Measurements from ENCODE around the gene OR6C70. TPM values are rescaled to one million over a fixed set of nuclear protein-coding genes. Genes with fewer than 3 reads are reported as not detected.

Gene OR6C70
- total RNA-seq, 1 donor from 2014 or later: not detected

Other genes starting within 250 kb of the OR6C70 start
- not detected in 2 replicates for gene OR10A7, start 249.1 kb downstream of the OR6C70 start, total RNA-seq
- gene OR6C74, start 225.5 kb downstream of the OR6C70 start, total RNA-seq: not detected in 2 replicates
- not detected in 2 replicates for gene OR6C6, start 173.6 kb downstream of the OR6C70 start, total RNA-seq
- gene OR6C1, start 155.8 kb downstream of the OR6C70 start, total RNA-seq: not detected in 2 replicates
- gene OR6C3, start 139.4 kb downstream of the OR6C70 start, total RNA-seq: not detected in 2 replicates
- not detected in 2 replicates for gene OR6C75, start 107.2 kb downstream of the OR6C70 start, total RNA-seq
- gene OR6C65, start 69.6 kb downstream of the OR6C70 start, total RNA-seq: not detected in 2 replicates
- gene OR6C76, start 43.9 kb downstream of the OR6C70 start, total RNA-seq: not detected in 2 replicates
- not detected in 2 replicates for gene OR6C2, start 26.1 kb downstream of the OR6C70 start, total RNA-seq
- not detected in 2 replicates for gene OR6C68, start 22.2 kb upstream of the OR6C70 start, total RNA-seq
- gene OR6C4, start 79.5 kb upstream of the OR6C70 start, total RNA-seq: not detected in 2 replicates
- not detected in 2 replicates for gene OR2AP1, start 102.3 kb upstream of the OR6C70 start, total RNA-seq
- gene OR10P1, start 166.8 kb upstream of the OR6C70 start, total RNA-seq: not detected in 2 replicates
- gene ITGA7, start 237.8 kb upstream of the OR6C70 start, total RNA-seq: under 0.01 and 1.0 TPM in 2 replicates
- 45.7 and 54.7 TPM in 2 replicates for gene BLOC1S1, start 245.9 kb upstream of the OR6C70 start, total RNA-seq